ENCODE measurements around the gene CEP41.

DNA sequence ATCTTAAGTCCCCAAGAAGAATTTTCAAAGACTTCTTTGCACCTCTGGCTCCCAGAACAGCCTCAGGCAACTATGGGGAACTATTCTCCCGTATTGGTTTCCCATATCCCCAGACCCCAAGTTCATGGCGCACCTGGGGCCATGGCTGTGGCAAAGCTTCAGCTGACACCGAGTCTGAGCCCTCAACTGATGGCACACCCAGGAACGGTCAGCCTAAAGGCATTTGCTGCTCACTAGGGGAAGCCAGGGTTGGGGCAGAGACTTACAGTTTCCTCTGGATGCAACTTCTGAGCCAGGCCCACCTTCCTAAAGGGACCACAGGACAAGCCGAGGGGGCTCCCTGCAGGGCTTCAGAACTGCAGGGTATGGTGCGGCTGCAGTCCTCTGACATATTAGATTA lies 74.3 kb downstream of the CEP41 start:
- TF ChIP-seq EP300 (IDR thresholded peaks at IDR 0.05) = no peak
- TF ChIP-seq POLR2A (IDR thresholded peaks at IDR 0.05) = no peak
- TF ChIP-seq, protein P1, sequence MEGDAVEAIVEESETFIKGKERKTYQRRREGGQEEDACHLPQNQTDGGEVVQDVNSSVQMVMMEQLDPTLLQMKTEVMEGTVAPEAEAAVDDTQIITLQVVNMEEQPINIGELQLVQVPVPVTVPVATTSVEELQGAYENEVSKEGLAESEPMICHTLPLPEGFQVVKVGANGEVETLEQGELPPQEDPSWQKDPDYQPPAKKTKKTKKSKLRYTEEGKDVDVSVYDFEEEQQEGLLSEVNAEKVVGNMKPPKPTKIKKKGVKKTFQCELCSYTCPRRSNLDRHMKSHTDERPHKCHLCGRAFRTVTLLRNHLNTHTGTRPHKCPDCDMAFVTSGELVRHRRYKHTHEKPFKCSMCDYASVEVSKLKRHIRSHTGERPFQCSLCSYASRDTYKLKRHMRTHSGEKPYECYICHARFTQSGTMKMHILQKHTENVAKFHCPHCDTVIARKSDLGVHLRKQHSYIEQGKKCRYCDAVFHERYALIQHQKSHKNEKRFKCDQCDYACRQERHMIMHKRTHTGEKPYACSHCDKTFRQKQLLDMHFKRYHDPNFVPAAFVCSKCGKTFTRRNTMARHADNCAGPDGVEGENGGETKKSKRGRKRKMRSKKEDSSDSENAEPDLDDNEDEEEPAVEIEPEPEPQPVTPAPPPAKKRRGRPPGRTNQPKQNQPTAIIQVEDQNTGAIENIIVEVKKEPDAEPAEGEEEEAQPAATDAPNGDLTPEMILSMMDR (IDR thresholded peaks at IDR 0.05) = no peak
